Brain microvascular endothelial cell (primary cell): ENCODE results near the gene ACBD4.
"Not testable (repeated sequence)": the region's sequence is repeated elsewhere in the genome, so short reads cannot be mapped to it uniquely, and the experiment has no call there.

Source experiments
- DNase-seq: peaks from one replicate; pipeline ENCODE4 v3.0.0-alpha.2; 2020
- H3K27ac ChIP-seq: fragments of 250-450 bp; sonication (Bioruptor Pico); 2 replicates; pipeline ENCODE4 v1.5.1; 2020; ENCODE audit warnings: mild to moderate bottlenecking, moderate library complexity
- H3K27me3 ChIP-seq: fragments of 250-450 bp; sonication (Bioruptor Pico); replicated peaks from 2 replicates; pipeline ENCODE4 v1.5.1; 2020; ENCODE audit warnings: mild to moderate bottlenecking
- H3K36me3 ChIP-seq: fragments of 250-450 bp; sonication (Bioruptor Pico); replicated peaks from 2 replicates; pipeline ENCODE4 v1.5.1; 2020; ENCODE audit warnings: mild to moderate bottlenecking
- H3K4me3 ChIP-seq: 2 replicates; pipeline ENCODE4 v1.5.1; 2011; ENCODE audit warnings: low read depth, mild to moderate bottlenecking, control low read depth, low read length, moderate library complexity
- in situ Hi-C: cut with HindIII; loops from 2 replicates; pipeline ENCODE4 v1.10.0; 2017; ENCODE audit warnings: low sequenced_read_pairs, low pct_ligation_motif_present
- TF ChIP-seq, protein P1 (sequence below): IDR thresholded peaks from 2 replicates; pipeline ENCODE4 v1.5.1; 2011; ENCODE audit warnings: low read depth, mild to moderate bottlenecking, moderate library complexity, low read length, control low read depth, inconsistent platforms; ENCODE audit errors: missing control alignments

Gene ACBD4

DNA sequence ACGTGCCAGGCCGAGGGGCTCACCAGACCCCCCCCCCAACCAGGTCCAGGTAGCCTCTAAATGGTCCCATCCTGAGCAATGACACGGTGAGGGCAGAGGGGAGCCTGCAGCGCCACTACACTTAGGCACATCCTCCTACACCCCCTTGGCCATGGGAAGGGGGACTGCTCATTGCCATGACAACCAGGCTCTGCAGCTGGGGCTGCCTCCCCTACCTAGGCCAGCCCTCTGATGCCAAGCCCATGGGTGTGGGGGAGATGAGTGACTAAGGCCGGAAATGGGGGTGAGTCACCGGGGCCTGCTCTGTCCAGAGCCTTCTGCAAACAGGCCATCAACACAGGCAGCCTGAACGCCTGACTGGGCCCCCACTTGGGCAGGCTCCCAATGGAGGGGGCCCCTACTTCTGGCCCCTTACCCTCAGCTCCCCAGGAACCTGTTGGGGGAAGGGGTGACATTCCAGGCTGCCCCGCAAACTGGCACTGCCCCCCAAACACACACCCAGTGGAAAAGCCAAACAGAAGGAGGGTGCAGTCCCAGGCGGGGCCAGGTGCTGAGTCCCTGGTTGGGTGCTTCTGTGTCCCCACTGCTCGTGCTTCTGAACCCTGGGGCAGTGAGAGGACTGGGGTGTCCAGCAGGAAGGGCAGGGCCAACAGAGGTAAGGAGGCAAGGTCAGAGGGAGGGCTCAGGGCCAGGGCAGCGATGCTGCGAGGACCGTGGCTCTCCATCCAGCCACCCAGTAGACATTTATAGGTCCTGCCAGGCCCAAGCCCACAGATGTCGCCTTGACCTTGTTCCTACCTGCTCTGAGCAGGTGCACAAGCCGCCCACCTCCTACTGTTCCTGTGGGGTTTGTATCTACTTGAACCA, 11.3 kb upstream of the ACBD4 start:
- peak; percentile 86 for DNase-seq
- Histone ChIP-seq H3K27ac (peak overlapping the region; percentile 13), H3K36me3 (no peaks in the 10 kb centered on the region), H3K4me3 (no peak overlapping the region), H3K27me3 (no peaks in the 10 kb centered on the region)
- TF ChIP-seq, protein P1, sequence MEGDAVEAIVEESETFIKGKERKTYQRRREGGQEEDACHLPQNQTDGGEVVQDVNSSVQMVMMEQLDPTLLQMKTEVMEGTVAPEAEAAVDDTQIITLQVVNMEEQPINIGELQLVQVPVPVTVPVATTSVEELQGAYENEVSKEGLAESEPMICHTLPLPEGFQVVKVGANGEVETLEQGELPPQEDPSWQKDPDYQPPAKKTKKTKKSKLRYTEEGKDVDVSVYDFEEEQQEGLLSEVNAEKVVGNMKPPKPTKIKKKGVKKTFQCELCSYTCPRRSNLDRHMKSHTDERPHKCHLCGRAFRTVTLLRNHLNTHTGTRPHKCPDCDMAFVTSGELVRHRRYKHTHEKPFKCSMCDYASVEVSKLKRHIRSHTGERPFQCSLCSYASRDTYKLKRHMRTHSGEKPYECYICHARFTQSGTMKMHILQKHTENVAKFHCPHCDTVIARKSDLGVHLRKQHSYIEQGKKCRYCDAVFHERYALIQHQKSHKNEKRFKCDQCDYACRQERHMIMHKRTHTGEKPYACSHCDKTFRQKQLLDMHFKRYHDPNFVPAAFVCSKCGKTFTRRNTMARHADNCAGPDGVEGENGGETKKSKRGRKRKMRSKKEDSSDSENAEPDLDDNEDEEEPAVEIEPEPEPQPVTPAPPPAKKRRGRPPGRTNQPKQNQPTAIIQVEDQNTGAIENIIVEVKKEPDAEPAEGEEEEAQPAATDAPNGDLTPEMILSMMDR, result no peak
- in situ Hi-C loops, result no loop called here

DNA sequence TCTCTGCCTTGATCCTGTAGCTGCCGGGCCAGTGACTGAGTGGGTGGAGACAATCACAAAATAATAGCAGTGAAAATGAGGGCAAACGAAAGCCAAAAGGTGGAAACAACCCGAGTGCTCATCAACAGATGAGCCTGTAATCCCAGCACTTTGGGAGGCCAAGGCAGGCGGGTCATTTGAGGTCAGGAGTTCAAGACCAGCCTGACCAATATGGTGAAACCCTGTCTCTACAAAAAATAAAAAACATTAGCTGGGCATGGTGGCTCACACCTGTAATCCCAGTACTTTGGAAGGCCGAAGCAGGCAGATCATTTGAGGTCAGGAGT, 10.7 kb upstream of the ACBD4 start:
- H3K36me3 ChIP-seq, H3K4me3 ChIP-seq, H3K27me3 ChIP-seq, H3K27ac ChIP-seq, DNase-seq, in situ Hi-C loops: not testable (repeated sequence)

DNA sequence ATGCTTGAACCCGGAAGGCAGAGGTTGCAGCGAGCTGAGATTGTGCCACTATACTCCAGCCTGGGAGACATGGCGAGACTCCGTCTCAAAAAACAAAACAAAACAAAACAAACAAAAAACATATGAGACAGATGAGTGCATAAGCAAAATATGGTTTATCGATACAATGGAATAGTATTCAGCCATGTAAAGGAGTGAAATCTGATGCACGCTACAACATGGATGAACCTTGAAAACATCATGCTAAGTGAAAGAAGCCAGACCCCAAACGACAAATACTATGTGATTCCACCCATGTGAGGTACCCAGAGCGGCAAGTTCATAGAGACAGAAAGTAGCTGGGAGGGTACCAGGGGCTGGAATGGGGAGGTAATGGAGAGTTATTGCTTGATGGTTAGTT, 10.0 kb upstream of the ACBD4 start:
- H3K27ac ChIP-seq, result no peak overlapping the region
- no peaks in the 10 kb centered on the region for H3K27me3 ChIP-seq
- no peaks in the 10 kb centered on the region for H3K36me3 ChIP-seq
- H3K4me3 ChIP-seq, result no peak overlapping the region
- in situ Hi-C loops, result no loop called here
- DNase-seq, result no peak
- TF ChIP-seq, protein P1, result no peak

DNA sequence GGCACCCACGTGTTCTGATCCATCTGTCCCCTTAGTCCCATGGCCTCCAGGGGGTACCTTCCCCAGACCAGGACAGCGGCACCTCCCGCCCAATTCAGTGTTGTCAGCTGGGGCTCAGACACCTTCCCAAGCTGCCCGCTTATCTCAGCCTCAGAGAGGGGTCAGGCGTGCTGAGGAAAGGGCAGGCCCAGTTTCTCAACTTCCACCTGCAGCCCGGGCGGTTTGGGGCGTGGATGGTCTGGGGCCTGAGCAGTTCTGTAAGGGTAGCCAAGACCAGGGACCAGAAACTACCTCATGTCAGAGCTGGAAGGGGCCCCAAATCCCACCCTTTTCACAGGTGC, 8.3 kb upstream of the ACBD4 start:
- H3K27ac ChIP-seq, result no peak overlapping the region
- H3K27me3 ChIP-seq, result no peaks in the 10 kb centered on the region
- TF ChIP-seq, protein P1, result no peak
- DNase-seq, result no peak
- in situ Hi-C loops, result no loop called here
- no peak overlapping the region for H3K4me3 ChIP-seq
- no peaks in the 10 kb centered on the region for H3K36me3 ChIP-seq

DNA sequence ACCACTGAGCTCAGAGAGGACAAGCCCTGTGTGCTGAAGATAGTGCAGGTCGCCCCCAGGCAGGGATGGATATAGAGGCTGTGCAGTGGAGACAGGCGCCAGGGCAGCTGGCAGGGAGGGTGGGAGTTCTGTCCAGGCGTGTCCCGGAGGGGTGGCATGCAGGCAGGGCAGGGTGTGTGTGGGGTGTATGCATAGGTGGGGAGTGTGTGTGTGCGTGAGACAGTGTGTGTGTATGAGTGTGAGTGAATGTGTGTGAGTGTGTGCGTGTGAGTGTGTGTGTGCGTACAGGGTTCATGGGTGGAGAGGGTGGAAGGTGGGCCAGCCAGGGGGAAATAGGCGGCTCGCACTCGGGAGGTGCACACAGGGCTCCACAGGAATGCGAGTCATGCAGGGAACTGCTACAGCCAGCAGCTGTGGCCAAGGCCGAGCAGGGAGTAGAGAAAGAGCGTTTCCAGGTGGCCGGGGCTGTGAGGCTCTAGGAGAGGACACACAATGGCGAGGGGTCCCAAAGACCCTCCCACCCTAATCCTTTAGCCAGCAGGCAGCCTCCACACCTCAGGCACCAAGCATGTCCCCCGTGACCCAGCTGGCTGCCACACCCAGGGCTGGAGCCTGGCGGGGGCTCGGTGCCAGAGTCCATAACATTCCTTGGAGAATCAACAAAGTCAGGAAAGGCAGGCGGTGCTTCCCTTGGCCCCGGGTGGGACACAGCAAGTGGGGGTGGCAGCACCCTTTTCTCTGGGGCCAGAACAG, 7.8 kb upstream of the ACBD4 start:
- no peak overlapping the region for H3K4me3 ChIP-seq

DNA sequence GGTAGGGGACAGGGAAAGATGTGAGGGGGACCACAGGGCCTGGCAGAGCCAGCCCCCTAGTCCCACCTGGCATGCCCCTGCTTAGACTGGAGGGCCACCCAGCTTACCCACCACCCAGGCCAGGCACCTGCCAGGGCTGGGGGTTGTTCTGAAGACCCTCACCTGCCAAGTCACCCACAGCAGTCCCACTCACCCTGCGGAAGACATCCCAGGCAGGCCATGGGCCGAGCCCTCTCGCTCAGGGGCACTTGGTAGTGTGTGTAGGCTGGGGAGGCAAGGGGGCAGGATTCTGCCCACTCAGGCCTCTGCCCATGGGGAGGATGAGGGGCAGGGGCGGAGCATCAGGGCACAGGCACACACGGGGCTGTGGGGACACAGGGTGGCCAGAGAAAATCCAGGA, 7.2 kb upstream of the ACBD4 start:
- no peak for DNase-seq
- H3K4me3 ChIP-seq, result no peak overlapping the region
- TF ChIP-seq, protein P1, result no peak
- H3K36me3 ChIP-seq, result no peaks in the 10 kb centered on the region
- H3K27ac ChIP-seq, result no peak overlapping the region
- no peaks in the 10 kb centered on the region for H3K27me3 ChIP-seq
- in situ Hi-C loops, result no loop called here

More for the DNA sequence above, 7.8 kb upstream of the ACBD4 start:
- Histone ChIP-seq H3K27me3 (no peaks in the 10 kb centered on the region), H3K36me3 (no peaks in the 10 kb centered on the region), H3K27ac (no peak overlapping the region)
- no peak for DNase-seq
- in situ Hi-C loops, result no loop called here
- TF ChIP-seq, protein P1, result no peak
